ENCODE data around the gene SIGLEC7.

GRCh38 chr19:51102991-51103390 lies 39.1 kb upstream of the SIGLEC7 start:
- TF ChIP-seq EZH2 (IDR thresholded peaks at IDR 0.05; ENCODE audit: borderline replicate concordance, insufficient read depth, low read length, poor library complexity, severe bottlenecking) (no peak), CTCF (IDR thresholded peaks at IDR 0.05; ENCODE audit: poor library complexity, severe bottlenecking) (no peak), RAD21 (conservative IDR thresholded peaks at IDR 0.05) (no peak), POLR2AphosphoS5 (IDR thresholded peaks at IDR 0.05) (no peak), TAF1 (IDR thresholded peaks at IDR 0.05; ENCODE audit: low read depth) (no peak), SMC3 (conservative IDR thresholded peaks at IDR 0.05; ENCODE audit: poor library complexity) (no peak)

Data from neural cell (in vitro differentiated cells).